Prostate gland (tissue), 2 donors: ENCODE data around the gene PTPRK.

ENCODE experiments used
- POLR2A ChIP-seq: fragments of 450-650 bp; IDR thresholded peaks from one replicate; pipeline ENCODE4 v1.6.1; 2016; ENCODE audit warnings: antibody characterized with exemption, mild to moderate bottlenecking
- POLR2AphosphoS5 ChIP-seq: sonication (generic); formaldehyde crosslinking; IDR thresholded peaks from one replicate; pipeline ENCODE4 v1.6.1; 2017; ENCODE audit warnings: antibody characterized with exemption
- TF ChIP-seq, protein P1 (sequence below), 4 experiments: fragments of 200-600 bp in 2 of 4; fragments of 450-650 bp in 2 of 4; sonication (generic) in 2 of 4; IDR thresholded peaks; 1 replicate in 3 of 4; 2 replicates in 1 of 4; pipeline ENCODE4 v1.5.1; 2016 to 2019; ENCODE audit warnings: antibody characterized with exemption in 4 of 4, mild to moderate bottlenecking in 2 of 4, moderate library complexity in 2 of 4

DNA sequence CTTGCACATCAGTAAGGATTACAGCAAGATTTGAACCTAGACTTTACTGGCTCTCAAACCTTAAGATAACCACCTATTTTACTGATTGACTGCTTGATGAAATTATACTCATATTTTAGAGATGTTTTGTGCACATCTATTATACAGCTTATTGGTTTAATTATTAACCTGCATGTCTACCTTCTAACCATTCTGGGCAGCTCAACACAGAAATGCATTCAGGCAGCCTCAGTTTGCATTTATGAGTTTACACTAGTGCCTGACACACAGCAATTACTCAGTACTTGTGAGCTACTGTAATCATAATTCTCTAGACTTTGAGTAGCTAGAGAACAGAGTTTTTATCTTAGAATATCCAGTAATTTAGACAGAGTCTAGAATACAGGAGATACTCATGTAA, 345.7 kb downstream of the PTPRK start:
- no peak for TF ChIP-seq POLR2A
- TF ChIP-seq, protein P1, sequence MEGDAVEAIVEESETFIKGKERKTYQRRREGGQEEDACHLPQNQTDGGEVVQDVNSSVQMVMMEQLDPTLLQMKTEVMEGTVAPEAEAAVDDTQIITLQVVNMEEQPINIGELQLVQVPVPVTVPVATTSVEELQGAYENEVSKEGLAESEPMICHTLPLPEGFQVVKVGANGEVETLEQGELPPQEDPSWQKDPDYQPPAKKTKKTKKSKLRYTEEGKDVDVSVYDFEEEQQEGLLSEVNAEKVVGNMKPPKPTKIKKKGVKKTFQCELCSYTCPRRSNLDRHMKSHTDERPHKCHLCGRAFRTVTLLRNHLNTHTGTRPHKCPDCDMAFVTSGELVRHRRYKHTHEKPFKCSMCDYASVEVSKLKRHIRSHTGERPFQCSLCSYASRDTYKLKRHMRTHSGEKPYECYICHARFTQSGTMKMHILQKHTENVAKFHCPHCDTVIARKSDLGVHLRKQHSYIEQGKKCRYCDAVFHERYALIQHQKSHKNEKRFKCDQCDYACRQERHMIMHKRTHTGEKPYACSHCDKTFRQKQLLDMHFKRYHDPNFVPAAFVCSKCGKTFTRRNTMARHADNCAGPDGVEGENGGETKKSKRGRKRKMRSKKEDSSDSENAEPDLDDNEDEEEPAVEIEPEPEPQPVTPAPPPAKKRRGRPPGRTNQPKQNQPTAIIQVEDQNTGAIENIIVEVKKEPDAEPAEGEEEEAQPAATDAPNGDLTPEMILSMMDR (IDR thresholded peaks at IDR 0.05), result no peak
- no peak for TF ChIP-seq POLR2AphosphoS5
